CD4-positive, CD25-positive, alpha-beta regulatory T cell (primary cell): ENCODE data around the gene ZRANB3. TPM values are rescaled to one million over a fixed set of nuclear protein-coding genes. Genes with fewer than 3 reads are reported as not detected.
"Not testable (repeated sequence)": the region's sequence is repeated elsewhere in the genome, so short reads cannot be mapped to it uniquely, and the experiment has no call there.

Experiments used
- ATAC-seq, 2 donors: fragments of 150-1000 bp; cut with Tn5 transposase; one replicate each; pipeline ENCODE4 v1.10.0; 2021; ENCODE audit warnings: low read depth in 2 of 2, moderate number of reproducible peaks in 2 of 2, moderate library complexity in 1 of 2
- DNase-seq, 3 donors: peaks; one replicate each; pipeline versions ENCODE4 v3.0.0 to v3.0.0-alpha.2; 2012 to 2022; ENCODE audit warnings: mixed read lengths in 1 of 3
- H3K27ac ChIP-seq: one replicate; pipeline ENCODE4 v1.7.0; 2013; ENCODE audit warnings: mild to moderate bottlenecking, low read length; ENCODE audit not compliant: insufficient read depth, poor library complexity, severe bottlenecking
- H3K27me3 ChIP-seq: one replicate; pipeline ENCODE4 v1.7.0; 2013; ENCODE audit warnings: low read length; ENCODE audit not compliant: control insufficient read depth, insufficient read depth
- H3K36me3 ChIP-seq: one replicate; pipeline ENCODE4 v1.7.0; 2013; ENCODE audit warnings: mild to moderate bottlenecking, low read length, moderate library complexity; ENCODE audit not compliant: control insufficient read depth, insufficient read depth
- H3K4me1 ChIP-seq: 2 replicates; pipeline ENCODE4 v1.7.0; 2013; ENCODE audit warnings: mild to moderate bottlenecking, low read length; ENCODE audit not compliant: insufficient read depth, control insufficient read depth, poor library complexity, severe bottlenecking
- H3K4me3 ChIP-seq: one replicate; pipeline ENCODE4 v1.7.0; 2013; ENCODE audit warnings: low read depth, mild to moderate bottlenecking, low read length, moderate library complexity
- H3K9me3 ChIP-seq, 2 experiments: 1 replicate in 1 of 2; 2 replicates in 1 of 2; pipeline ENCODE4 v1.7.0; 2013; ENCODE audit warnings: low read length in 2 of 2, mild to moderate bottlenecking in 1 of 2, moderate library complexity in 1 of 2; ENCODE audit not compliant: control insufficient read depth in 2 of 2
- H3K27ac Mint-ChIP-seq, 3 donors: one replicate each; pipeline ENCODE4 v1.8.0; 2020 to 2022; ENCODE audit warnings: mild to moderate bottlenecking in 3 of 3, mixed read lengths in 3 of 3, moderate library complexity in 2 of 3
- H3K27me3 Mint-ChIP-seq: one replicate; pipeline ENCODE4 v1.8.0; 2022; ENCODE audit warnings: mild to moderate bottlenecking, mixed read lengths
- H3K36me3 Mint-ChIP-seq: one replicate; pipeline ENCODE4 v1.8.0; 2020; ENCODE audit warnings: mixed read lengths
- H3K4me1 Mint-ChIP-seq, 4 donors: one replicate each; pipeline ENCODE4 v1.8.0; 2020 to 2022; ENCODE audit warnings: mixed read lengths in 4 of 4, mild to moderate bottlenecking in 1 of 4
- H3K4me3 Mint-ChIP-seq, 4 donors: one replicate each; pipeline ENCODE4 v1.8.0; 2020 to 2022; ENCODE audit warnings: mild to moderate bottlenecking in 4 of 4, mixed read lengths in 4 of 4, moderate library complexity in 3 of 4
- H3K9me3 Mint-ChIP-seq, 7 donors: one replicate each; pipeline ENCODE4 v1.8.0; 2020 to 2022; ENCODE audit warnings: mixed read lengths in 7 of 7, mild to moderate bottlenecking in 3 of 7, moderate library complexity in 2 of 7
- polyA plus RNA-seq, 4 donors: library from polyadenylated mRNA; unstranded; fragments of 300-500 nt; fragmentation: Illumina TruSeq; gene quantifications; one replicate each; pipeline ENCODE4 v1.2.3, GENCODE V29; 2021
- total RNA-seq: library from RNA; stranded (reverse); gene quantifications from one replicate; pipeline ENCODE4 v1.2.3, GENCODE V29; 2022

ZRANB3 gene
- total and polyA plus RNA-seq, 5 donors from 2014 or later, result 2.2 to 4.6 (median 3.1) TPM

DNA sequence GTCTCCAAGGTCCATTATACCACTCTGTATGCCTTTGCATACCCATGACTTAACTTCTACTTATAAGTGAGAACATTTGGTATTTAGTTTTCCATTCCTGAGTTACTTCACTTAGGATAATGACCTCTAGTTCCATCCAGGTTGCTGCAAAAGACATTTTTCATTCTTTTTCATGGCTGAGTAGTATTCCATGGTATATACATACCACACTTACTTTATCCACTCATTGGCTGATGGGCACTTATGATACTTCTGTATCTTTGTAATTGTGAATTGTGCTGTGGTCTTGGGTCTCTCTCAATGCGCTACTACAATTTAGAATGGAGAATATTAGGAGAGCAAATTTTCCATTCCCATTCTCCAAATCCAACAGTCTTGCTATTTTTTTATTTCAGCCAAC is 76.4 kb downstream of the ZRANB3 start:
- no peak for DNase-seq
- no peak overlapping the region for H3K4me3 ChIP-seq
- no peak overlapping the region for H3K27ac ChIP-seq
- H3K4me3 Mint-ChIP-seq, result no peak overlapping the region
- peaks cover 3 to 17% of the 10 kb centered on the region in 2 experiments for H3K9me3 ChIP-seq
- H3K36me3 Mint-ChIP-seq, result peaks cover 8% of the 10 kb centered on the region
- H3K36me3 ChIP-seq, result no peaks in the 10 kb centered on the region
- H3K27ac Mint-ChIP-seq, result no peak overlapping the region
- H3K9me3 Mint-ChIP-seq, result peaks cover 0 to 38% (median 8%) of the 10 kb centered on the region in 7 donors
- no peaks in the 10 kb centered on the region for H3K4me1 ChIP-seq
- no peaks in the 10 kb centered on the region for H3K4me1 Mint-ChIP-seq
- ATAC-seq, result no peak
- no peaks in the 10 kb centered on the region for H3K27me3 Mint-ChIP-seq
- no peaks in the 10 kb centered on the region for H3K27me3 ChIP-seq

DNA sequence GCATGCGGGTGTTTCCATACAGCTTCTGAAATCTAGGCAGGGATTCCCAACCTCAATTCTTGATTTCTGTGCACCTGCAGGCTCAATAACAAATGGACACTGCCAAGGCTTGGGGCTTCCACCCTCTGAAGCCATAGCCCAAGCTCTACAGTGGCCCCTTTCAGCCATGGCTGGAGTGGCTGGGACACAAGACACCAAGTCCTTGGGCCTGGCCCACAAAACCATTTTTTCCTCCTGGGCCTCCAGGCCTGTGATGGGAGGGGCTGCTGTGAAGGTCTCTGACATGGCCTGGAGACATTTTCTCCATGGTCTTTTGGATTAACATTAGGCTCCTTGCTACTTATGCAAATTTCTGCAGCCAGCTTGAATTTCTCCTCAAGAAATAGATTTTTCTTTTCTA is 78.0 kb downstream of the ZRANB3 start:
- not testable (repeated sequence) for H3K27ac ChIP-seq, H3K4me3 Mint-ChIP-seq, ATAC-seq, H3K27me3 Mint-ChIP-seq, H3K4me3 ChIP-seq, DNase-seq, H3K4me1 ChIP-seq, H3K4me1 Mint-ChIP-seq, H3K27ac Mint-ChIP-seq, H3K36me3 ChIP-seq, H3K27me3 ChIP-seq
- peaks cover 0 to 38% (median 8%) of the 10 kb centered on the region in 7 donors for H3K9me3 Mint-ChIP-seq
- H3K36me3 Mint-ChIP-seq, result peaks cover 15% of the 10 kb centered on the region
- H3K9me3 ChIP-seq, result peaks cover 3 to 17% of the 10 kb centered on the region in 2 experiments

DNA sequence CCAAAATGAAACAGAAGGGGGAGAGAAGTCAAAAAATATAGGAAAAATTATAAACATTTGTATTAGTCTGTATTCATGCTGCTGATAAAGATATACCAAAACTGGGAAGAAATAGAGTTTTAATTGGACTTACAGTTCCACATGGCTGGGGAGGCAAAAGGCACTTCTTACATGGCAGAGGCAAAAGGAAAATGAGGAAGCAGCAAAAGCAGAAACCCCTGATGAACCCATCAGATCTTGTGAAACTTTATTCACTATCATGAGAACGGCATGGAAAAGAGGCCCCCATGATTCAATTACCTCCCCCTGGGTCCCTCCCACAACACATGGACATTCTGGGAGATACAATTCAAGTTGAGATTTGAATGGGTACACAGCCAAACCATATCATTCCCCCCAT is 79.1 kb downstream of the ZRANB3 start:
- Mint-ChIP-seq H3K27ac (no peak overlapping the region), H3K36me3 (peaks cover 13% of the 10 kb centered on the region), H3K9me3 (peaks cover 0 to 37% (median 8%) of the 10 kb centered on the region in 7 donors), H3K4me3 (no peak overlapping the region), H3K4me1 (no peaks in the 10 kb centered on the region), H3K27me3 (no peaks in the 10 kb centered on the region)
- ATAC-seq (no peak), DNase-seq (no peak)
- no peak overlapping the region for H3K27ac ChIP-seq
- no peak overlapping the region for H3K4me3 ChIP-seq
- no peaks in the 10 kb centered on the region for H3K27me3 ChIP-seq
- H3K9me3 ChIP-seq, result peaks cover 3 to 17% of the 10 kb centered on the region in 2 experiments
- H3K36me3 ChIP-seq, result no peaks in the 10 kb centered on the region
- H3K4me1 ChIP-seq, result no peaks in the 10 kb centered on the region

DNA sequence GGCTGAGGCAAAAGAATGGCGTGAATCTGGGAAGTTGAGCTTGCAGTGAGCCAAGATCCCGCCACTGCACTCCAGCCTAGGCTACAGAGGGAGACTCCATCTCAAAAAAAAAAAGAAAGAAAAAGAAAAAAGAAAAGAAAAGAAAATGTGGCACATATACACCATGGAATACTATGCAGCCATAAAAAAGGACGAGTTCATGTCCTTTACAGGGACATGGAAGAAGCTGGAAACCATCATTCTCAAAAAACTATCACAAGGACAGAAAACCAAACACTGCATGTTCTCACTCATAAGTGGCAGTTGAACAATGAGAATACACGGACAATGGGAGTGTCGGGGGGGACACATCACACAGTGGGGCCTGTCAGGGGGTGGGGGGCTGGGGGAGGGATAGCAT is 88.0 kb downstream of the ZRANB3 start:
- not testable (repeated sequence) for DNase-seq, H3K4me1 ChIP-seq, ATAC-seq, H3K4me3 ChIP-seq, H3K27ac Mint-ChIP-seq, H3K36me3 Mint-ChIP-seq, H3K27ac ChIP-seq, H3K9me3 Mint-ChIP-seq, H3K4me1 Mint-ChIP-seq, H3K36me3 ChIP-seq, H3K27me3 ChIP-seq, H3K27me3 Mint-ChIP-seq, H3K4me3 Mint-ChIP-seq, H3K9me3 ChIP-seq

DNA sequence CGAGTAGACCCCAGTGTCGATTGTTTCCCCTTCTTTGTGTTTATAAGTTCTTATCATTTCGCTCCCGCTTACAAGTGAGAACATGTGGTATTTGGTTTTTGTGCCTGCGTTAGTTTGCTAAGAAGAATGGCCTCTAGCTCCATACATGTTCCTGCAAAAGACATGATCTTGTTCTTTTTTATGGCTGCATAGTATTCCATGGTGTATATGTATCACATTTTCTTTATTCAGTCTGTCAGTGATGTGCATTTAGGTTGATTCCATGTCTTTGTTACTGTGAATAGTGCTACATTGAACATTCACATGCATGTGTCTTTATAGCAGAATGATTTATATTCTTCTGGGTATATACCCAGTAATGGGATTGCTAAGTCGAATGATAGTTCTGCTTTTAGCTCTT is 95.9 kb downstream of the ZRANB3 start:
- not testable (repeated sequence) for H3K36me3 Mint-ChIP-seq, H3K9me3 Mint-ChIP-seq, H3K4me1 Mint-ChIP-seq, H3K36me3 ChIP-seq, H3K4me3 Mint-ChIP-seq, H3K27me3 ChIP-seq, H3K9me3 ChIP-seq, H3K4me3 ChIP-seq, H3K27ac ChIP-seq, DNase-seq, H3K4me1 ChIP-seq, H3K27ac Mint-ChIP-seq, H3K27me3 Mint-ChIP-seq, ATAC-seq

DNA sequence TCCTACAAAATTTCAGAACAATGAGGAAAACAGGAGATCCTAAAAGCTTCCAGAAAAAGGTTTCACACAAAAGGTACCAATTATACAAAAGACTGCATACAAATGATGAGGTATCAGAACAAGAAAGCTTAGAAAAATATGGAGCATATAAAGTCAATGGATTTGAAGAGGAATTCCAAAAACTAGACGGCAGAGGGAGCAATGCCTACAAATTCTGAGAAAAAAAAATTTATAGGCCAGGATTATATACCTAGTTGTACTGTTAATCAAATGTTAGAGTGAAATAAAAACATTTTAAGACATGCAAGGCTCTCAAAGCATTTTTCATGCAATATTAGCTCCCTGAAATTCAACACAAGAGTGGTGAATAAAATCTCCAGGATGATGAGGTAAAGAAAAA is 106.2 kb downstream of the ZRANB3 start:
- peaks cover 5% of the 10 kb centered on the region for H3K27me3 Mint-ChIP-seq
- H3K9me3 Mint-ChIP-seq, result peaks cover 0 to 19% (median 6%) of the 10 kb centered on the region in 7 donors
- no peaks in the 10 kb centered on the region for H3K27me3 ChIP-seq
- peaks cover 17% of the 10 kb centered on the region for H3K36me3 Mint-ChIP-seq
- H3K27ac Mint-ChIP-seq, result no peak overlapping the region
- H3K4me1 ChIP-seq, result no peaks in the 10 kb centered on the region
- no peak overlapping the region for H3K4me3 Mint-ChIP-seq
- H3K27ac ChIP-seq, result no peak overlapping the region
- DNase-seq (no peak), ATAC-seq (no peak)
- peaks cover 0 to 4% (median 0%) of the 10 kb centered on the region in 4 donors for H3K4me1 Mint-ChIP-seq
- no peaks in the 10 kb centered on the region for H3K36me3 ChIP-seq
- H3K4me3 ChIP-seq, result no peak overlapping the region
- H3K9me3 ChIP-seq, result no peaks in the 10 kb centered on the region

DNA sequence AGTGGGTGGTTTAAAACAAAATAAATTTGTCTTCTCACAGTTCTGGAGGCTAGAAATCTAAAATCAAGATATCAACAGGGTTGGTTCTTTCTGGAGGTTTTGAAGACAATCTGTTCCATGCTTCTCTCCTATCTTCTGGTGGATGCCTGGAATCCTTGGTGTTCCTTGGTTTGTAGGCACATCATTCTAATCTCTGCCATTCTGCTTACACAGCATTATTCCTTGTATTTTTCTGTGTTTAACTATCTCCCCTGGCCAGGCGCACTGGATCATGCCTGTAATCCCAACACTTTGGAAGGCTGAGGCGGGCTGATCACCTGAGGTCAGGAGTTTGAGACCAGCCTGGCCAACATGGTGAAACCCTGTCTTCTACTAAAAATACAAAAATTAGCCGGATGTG is 108.1 kb downstream of the ZRANB3 start:
- Histone ChIP-seq H3K27me3 (no peaks in the 10 kb centered on the region), H3K4me1 (no peaks in the 10 kb centered on the region), H3K36me3 (no peaks in the 10 kb centered on the region), H3K9me3 (no peaks in the 10 kb centered on the region), H3K4me3 (no peak overlapping the region), H3K27ac (no peak overlapping the region)
- Mint-ChIP-seq H3K36me3 (peaks cover 10% of the 10 kb centered on the region), H3K4me1 (peaks cover 0 to 4% (median 2%) of the 10 kb centered on the region in 4 donors), H3K4me3 (no peak overlapping the region), H3K27me3 (peaks cover 5% of the 10 kb centered on the region), H3K9me3 (peaks cover 0 to 19% (median 5%) of the 10 kb centered on the region in 7 donors), H3K27ac (no peak overlapping the region)
- ATAC-seq (no peak), DNase-seq (no peak)

DNA sequence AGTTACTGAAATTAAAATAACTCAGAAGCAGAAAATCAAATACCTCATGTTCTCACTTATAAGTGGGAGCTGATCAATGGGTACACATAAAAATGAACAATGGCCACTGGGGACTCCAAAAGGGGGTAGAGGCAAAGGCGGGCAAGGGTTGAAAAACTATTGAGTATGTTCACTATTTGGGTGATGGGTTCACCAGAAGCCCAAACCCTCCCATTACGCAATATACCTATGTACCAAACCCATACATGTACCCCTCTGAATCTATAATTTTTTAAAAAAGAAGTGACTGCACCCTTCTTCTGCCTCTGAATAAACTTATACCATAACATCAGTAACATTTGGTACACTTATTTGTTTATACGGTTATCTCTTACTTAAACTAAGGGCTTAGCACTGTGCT is 119.4 kb downstream of the ZRANB3 start:
- H3K4me3 Mint-ChIP-seq, result no peak overlapping the region
- H3K27ac Mint-ChIP-seq, result no peak overlapping the region
- H3K27me3 Mint-ChIP-seq, result no peaks in the 10 kb centered on the region
- no peak for ATAC-seq
- no peak for DNase-seq
- H3K4me1 ChIP-seq, result no peaks in the 10 kb centered on the region
- no peaks in the 10 kb centered on the region for H3K36me3 ChIP-seq
- no peaks in the 10 kb centered on the region for H3K27me3 ChIP-seq
- no peak overlapping the region for H3K4me3 ChIP-seq
- no peaks in the 10 kb centered on the region for H3K4me1 Mint-ChIP-seq
- H3K27ac ChIP-seq, result no peak overlapping the region
- peaks cover 4% of the 10 kb centered on the region for H3K36me3 Mint-ChIP-seq
- peaks cover 0 to 28% (median 2%) of the 10 kb centered on the region in 7 donors for H3K9me3 Mint-ChIP-seq
- H3K9me3 ChIP-seq, result no peaks in the 10 kb centered on the region
